A549 treated with Hydrocortisone at 1 μM for 4 hours (cell line): Measurements from ENCODE around the gene COMT. TPM values are rescaled to one million over a fixed set of nuclear protein-coding genes. Genes with fewer than 3 reads are reported as not detected.

Experiments used
- total RNA-seq: library from RNA; stranded (reverse); fragments of 200-300 nt; extraction: Qiagen RNA extraction; gene quantifications from 5 replicates; pipeline ENCODE4 v1.2.3, GENCODE V29; 2022

COMT gene
- 124 to 164 TPM (median 153 TPM) in 5 replicates for total RNA-seq

GRCh38 chr22:19941365-19942082, at the start of gene COMT, which contains the start of gene TXNRD2:
COMT (plus strand) TSS chr22:19941772; CDS start chr22:19962527, 20,755 bp downstream.
TXNRD2 (minus strand) TSS chr22:19941818; CDS start chr22:19941803, 15 bp downstream.

DNA sequence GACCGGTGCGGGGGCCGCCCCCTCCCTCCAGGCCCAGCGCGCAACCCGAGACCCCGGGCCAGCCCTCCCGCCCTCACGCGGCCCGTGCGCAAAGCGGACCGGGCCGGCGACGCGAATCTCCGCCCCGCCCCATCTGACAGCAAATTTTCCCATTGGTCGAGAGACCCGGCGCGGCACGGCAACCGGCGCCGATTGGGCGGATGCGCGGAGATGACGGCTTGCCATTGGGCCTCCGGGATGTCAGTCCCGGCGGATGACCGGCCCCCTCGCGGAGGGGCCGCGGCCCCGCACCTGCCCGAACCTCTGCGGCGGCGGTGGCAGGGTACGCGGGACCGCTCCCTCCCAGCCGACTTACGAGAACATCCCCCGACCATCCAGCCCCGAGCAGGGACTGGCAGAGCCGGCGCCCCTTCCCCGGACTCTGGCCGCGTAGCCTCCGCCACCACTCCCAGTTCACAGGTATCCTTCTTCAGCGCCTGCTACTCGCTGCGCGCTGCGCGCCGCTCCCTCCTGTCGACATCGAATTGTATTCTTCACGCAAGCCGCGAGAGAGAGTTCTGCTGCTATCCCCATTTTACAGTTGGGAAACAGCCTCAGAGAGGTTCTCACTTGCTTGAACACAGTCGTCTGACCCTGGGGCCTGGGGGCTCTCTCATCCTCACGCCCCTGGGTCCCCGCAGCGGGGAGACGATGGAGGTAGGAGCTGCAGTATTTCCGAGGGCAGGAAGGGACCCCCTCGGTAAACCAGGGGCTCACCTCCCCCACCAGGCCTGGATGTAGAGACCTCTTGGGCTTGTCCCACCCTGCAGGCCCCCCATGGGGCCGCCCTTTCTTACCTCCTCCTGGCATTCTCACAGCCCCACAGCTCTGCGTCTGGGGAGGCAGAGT, 75.4 kb downstream of the COMT start, which contains the start of gene ARVCF:
ARVCF (minus strand) TSS at position 90 of the 888 bp plus-strand sequence. CDS start 26,029 bp downstream, outside the sequence.

Other genes with a start within 250 kb of the COMT start
- 8.3 to 11.2 TPM (median 10.4 TPM) in 5 replicates for gene SEPTIN5, start 227.3 kb upstream of the COMT start, total RNA-seq
- gene GP1BB, start 218.2 kb upstream of the COMT start, total RNA-seq, result 0.64 to 2.1 TPM (median 1.7 TPM) in 5 replicates
- 2.7 to 4.7 TPM (median 4.0 TPM) in 5 replicates for gene TBX1, start 181.0 kb upstream of the COMT start, total RNA-seq
- gene GNB1L, start 86.9 kb upstream of the COMT start, total RNA-seq, result 16.5 to 20.5 TPM (median 17.5 TPM) in 5 replicates
- 7.1 to 10.1 TPM (median 9.4 TPM) in 5 replicates for gene RTL10, start 86.9 kb upstream of the COMT start, total RNA-seq
- gene TXNRD2, start within 50 bp of the COMT start, total RNA-seq, result 29.0 to 42.1 TPM (median 36.8 TPM) in 5 replicates
- gene ARVCF, start 75.1 kb downstream of the COMT start, total RNA-seq, result 1.9 to 2.7 TPM (median 2.2 TPM) in 5 replicates
- 12.9 to 15.7 TPM (median 14.6 TPM) in 5 replicates for gene TANGO2, start 79.3 kb downstream of the COMT start, total RNA-seq
- 18.5 to 23.0 TPM (median 19.8 TPM) in 5 replicates for gene DGCR8, start 138.5 kb downstream of the COMT start, total RNA-seq
- gene RANBP1, start 174.3 kb downstream of the COMT start, total RNA-seq, result 237 to 302 TPM (median 285 TPM) in 5 replicates
- 20.7 to 25.6 TPM (median 24.0 TPM) in 5 replicates for gene TRMT2A, start 175.5 kb downstream of the COMT start, total RNA-seq
- 28.3 to 39.5 TPM (median 34.2 TPM) in 5 replicates for gene ZDHHC8, start 190.0 kb downstream of the COMT start, total RNA-seq
- not detected in 5 replicates for gene CCDC188, start 209.3 kb downstream of the COMT start, total RNA-seq